T-cell (primary cell): Measurements from ENCODE around the gene CREB3L2. TPM values are rescaled to one million over a fixed set of nuclear protein-coding genes. Genes with fewer than 3 reads are reported as not detected.

Experiments
- ATAC-seq, 4 experiments: fragments of 200-7000 bp in 3 of 4; fragments of 150-1000 bp in 1 of 4; cut with Tn5 transposase; replicated peaks in 1 of 4; 1 replicate in 3 of 4; 2 replicates in 1 of 4; pipeline ENCODE4 v1.10.0; 2021; ENCODE audit warnings: moderate library complexity in 3 of 4, mild to moderate bottlenecking in 2 of 4, moderate number of reproducible peaks in 1 of 4
- CTCF ChIA-PET, 2 donors: fragments of 300-600 bp; sonication (Branson Sonifier 250); formaldehyde crosslinking; loops; one replicate each; lab custom pipeline; 2022; ENCODE audit warnings: antibody characterized with exemption in 2 of 2; lab: Charles Lee
- POLR2A ChIA-PET, 2 donors: fragments of 300-600 bp; sonication (Branson Sonifier 250); formaldehyde crosslinking; loops; one replicate each; lab custom pipeline; 2022; ENCODE audit warnings: antibody characterized with exemption in 2 of 2; lab: Charles Lee
- DNase-seq, 35 experiments: peaks; one replicate each; pipeline versions ENCODE4 v3.0.0 to v3.0.0-alpha.2; 2013 to 2023
- H3K27ac ChIP-seq: one replicate; pipeline ENCODE4 v1.5.1; 2013; ENCODE audit warnings: low read length
- H3K27me3 ChIP-seq, 2 experiments: replicated peaks in 1 of 2; 1 replicate in 1 of 2; 2 replicates in 1 of 2; pipeline versions ENCODE4 v1.6.1 to v1.7.0; 2013; ENCODE audit warnings: low read length in 1 of 2, mixed read lengths in 1 of 2; ENCODE audit not compliant: control insufficient read depth in 2 of 2, insufficient read depth in 2 of 2; ENCODE audit errors: extremely low read depth in 1 of 2
- H3K36me3 ChIP-seq, 2 donors: 1 replicate in 1 of 2; 2 replicates in 1 of 2; pipeline versions ENCODE4 v1.6.1 to v1.7.0; 2013; ENCODE audit warnings: low read length in 1 of 2; ENCODE audit not compliant: control insufficient read depth in 2 of 2, insufficient read depth in 1 of 2; ENCODE audit errors: extremely low read depth in 1 of 2
- H3K4me1 ChIP-seq, 2 experiments: 1 replicate in 1 of 2; 2 replicates in 1 of 2; pipeline versions ENCODE4 v1.6.1 to v1.7.0; 2013; ENCODE audit warnings: low read length in 2 of 2, mixed read lengths in 1 of 2; ENCODE audit not compliant: insufficient read depth in 2 of 2, control insufficient read depth in 1 of 2; ENCODE audit errors: extremely low read depth in 1 of 2
- H3K4me3 ChIP-seq, 2 donors: 1 replicate in 1 of 2; 2 replicates in 1 of 2; pipeline versions ENCODE4 v1.5.1 to v1.7.0; 2013; ENCODE audit warnings: mild to moderate bottlenecking in 2 of 2, low read length in 1 of 2, moderate library complexity in 1 of 2; ENCODE audit not compliant: control insufficient read depth in 1 of 2; ENCODE audit errors: extremely low read depth in 1 of 2
- H3K9me3 ChIP-seq: 2 replicates; pipeline ENCODE4 v1.7.0; 2013
- H3K27ac Mint-ChIP-seq, 2 donors: one replicate each; pipeline ENCODE4 v1.8.0; 2020 to 2021; ENCODE audit warnings: mild to moderate bottlenecking in 2 of 2, mixed read lengths in 2 of 2
- H3K27me3 Mint-ChIP-seq, 2 donors: one replicate each; pipeline ENCODE4 v1.8.0; 2021 to 2022; ENCODE audit warnings: mixed read lengths in 2 of 2
- H3K36me3 Mint-ChIP-seq: one replicate; pipeline ENCODE4 v1.8.0; 2021; ENCODE audit warnings: mixed read lengths
- H3K4me1 Mint-ChIP-seq, 3 donors: one replicate each; pipeline ENCODE4 v1.8.0; 2020 to 2022; ENCODE audit warnings: mixed read lengths in 3 of 3, mild to moderate bottlenecking in 1 of 3
- H3K4me3 Mint-ChIP-seq, 3 donors: one replicate each; pipeline ENCODE4 v1.8.0; 2020 to 2022; ENCODE audit warnings: mild to moderate bottlenecking in 3 of 3, mixed read lengths in 3 of 3, moderate library complexity in 3 of 3
- H3K9me3 Mint-ChIP-seq, 3 donors: one replicate each; pipeline ENCODE4 v1.8.0; 2020 to 2022; ENCODE audit warnings: mixed read lengths in 3 of 3
- WGBS: methylation state at CpG from one replicate; pipeline ENCODE4 v1.1.5; 2013; ENCODE audit warnings: missing lambda C conversion rate; ENCODE audit not compliant: insufficient coverage; 5-methylcytosine and 5-hydroxymethylcytosine counted together
- total RNA-seq, 35 experiments: library from RNA in 6 of 35; stranded (reverse) in 6 of 35; fragments of 120-200 nt in 1 of 35; gene quantifications; one replicate each; pipeline versions ENCODE4 v1.2.1 to v1.2.4 and lab custom pipeline; 2013 to 2026

The CREB3L2 gene
- total RNA-seq, 5 donors from 2014 or later (not counting 1 experiment from before 2014, with no cell fraction given), result 21.1 to 40.8 (median 28.9) TPM

DNA sequence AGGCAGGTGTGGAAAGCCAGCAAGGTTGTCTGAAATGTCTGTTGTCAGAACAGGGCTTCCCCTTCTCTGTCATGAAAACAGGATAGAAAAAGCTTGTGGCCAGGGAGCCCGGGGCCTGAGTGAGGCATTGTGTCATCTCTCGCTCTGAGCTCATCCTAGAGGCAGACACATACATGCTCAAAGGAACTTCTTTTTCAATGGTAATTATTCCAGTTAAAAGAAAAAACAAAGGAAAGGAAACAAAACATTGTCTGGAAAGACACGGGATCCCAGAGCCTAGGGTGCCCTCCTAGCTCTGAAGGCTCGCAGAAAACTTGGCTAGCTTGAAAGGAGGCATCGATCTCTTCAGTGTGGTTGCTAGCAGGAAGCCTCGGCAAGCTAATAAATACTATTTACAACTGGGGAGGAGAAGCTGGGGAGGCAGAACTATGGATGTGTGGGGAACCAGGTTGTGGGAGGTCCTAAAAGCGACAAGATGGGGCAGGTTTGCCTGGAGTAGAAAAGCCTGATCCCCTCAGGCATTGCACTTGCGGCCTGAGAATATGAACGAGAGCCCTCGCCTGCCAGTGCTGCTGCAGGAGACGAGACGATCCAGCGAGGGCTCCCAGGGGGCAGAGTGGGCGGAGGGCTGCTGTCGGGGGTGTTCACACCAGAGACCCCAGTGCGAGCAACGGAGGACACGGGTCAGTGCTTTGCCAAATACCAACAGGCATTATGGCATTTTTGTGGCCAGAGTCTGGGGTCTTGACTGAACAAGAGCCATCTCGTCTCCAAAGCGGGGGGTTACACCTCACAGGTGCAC is 122.3 kb downstream of the CREB3L2 start:
- no peak for ATAC-seq

DNA sequence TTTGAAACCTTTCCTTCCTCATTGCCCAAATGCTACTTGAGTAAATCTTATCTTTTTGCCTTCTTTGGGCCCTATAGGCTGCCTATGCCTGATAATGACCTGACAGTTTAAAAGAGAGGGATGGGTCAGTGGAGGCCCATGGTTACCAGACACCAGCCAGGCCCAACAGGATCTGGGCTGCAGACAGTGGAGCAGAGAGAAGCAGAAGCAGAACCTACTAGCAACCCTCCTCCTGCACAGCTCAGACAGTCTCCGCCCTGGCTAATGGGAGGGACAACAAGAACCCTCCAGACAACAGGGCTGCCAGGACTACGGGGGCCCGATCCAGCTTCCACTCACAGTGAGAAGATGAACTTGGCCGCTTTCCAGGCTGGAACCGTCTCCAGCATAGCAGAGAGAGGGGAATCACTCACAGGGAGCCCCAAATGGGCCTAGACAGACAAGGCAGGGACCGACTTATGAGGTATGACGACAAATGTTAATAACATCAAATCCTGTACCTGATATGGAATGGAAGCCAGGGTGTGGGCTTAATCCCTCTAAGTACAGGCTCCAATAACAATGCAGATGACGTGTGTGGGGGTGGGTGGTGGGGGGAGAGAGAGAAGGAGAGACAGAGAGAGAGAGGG is 123.4 kb downstream of the CREB3L2 start:
- no peak overlapping the region for H3K27ac ChIP-seq
- no CpG with 5 or more reads among the region's 8 CpGs for WGBS
- no peak overlapping the region for H3K27ac Mint-ChIP-seq
- H3K4me1 Mint-ChIP-seq, result no peaks in the 10 kb centered on the region
- no peaks in the 10 kb centered on the region for H3K27me3 ChIP-seq
- H3K4me3 ChIP-seq, result no peak overlapping the region
- DNase-seq, result no peak
- ChIA-PET POLR2A (no interaction called here), CTCF (no interaction called here)
- H3K4me1 ChIP-seq, result no peaks in the 10 kb centered on the region
- no peak overlapping the region for H3K4me3 Mint-ChIP-seq
- H3K9me3 ChIP-seq, result no peaks in the 10 kb centered on the region
- no peaks in the 10 kb centered on the region for H3K27me3 Mint-ChIP-seq
- H3K36me3 Mint-ChIP-seq, result peaks cover 85% of the 10 kb centered on the region
- no peaks in the 10 kb centered on the region for H3K9me3 Mint-ChIP-seq
- no peak for ATAC-seq
- H3K36me3 ChIP-seq, result peaks cover 5 to 53% of the 10 kb centered on the region in 2 donors

More for the DNA sequence above, 122.3 kb downstream of the CREB3L2 start:
- Histone ChIP-seq H3K27me3 (no peaks in the 10 kb centered on the region), H3K27ac (no peak overlapping the region), H3K9me3 (no peaks in the 10 kb centered on the region), H3K36me3 (peaks cover 5 to 60% of the 10 kb centered on the region in 2 donors), H3K4me1 (no peaks in the 10 kb centered on the region), H3K4me3 (no peak overlapping the region)
- Mint-ChIP-seq H3K27ac (no peak overlapping the region), H3K9me3 (no peaks in the 10 kb centered on the region), H3K36me3 (peaks cover 84% of the 10 kb centered on the region), H3K4me3 (no peak overlapping the region), H3K27me3 (no peaks in the 10 kb centered on the region), H3K4me1 (no peaks in the 10 kb centered on the region)
- POLR2A ChIA-PET, result no interaction called here
- 98% methylated on average over 17 of the region's 20 CpGs for WGBS
- CTCF ChIA-PET, result no interaction called here
- DNase-seq, result no peak

DNA sequence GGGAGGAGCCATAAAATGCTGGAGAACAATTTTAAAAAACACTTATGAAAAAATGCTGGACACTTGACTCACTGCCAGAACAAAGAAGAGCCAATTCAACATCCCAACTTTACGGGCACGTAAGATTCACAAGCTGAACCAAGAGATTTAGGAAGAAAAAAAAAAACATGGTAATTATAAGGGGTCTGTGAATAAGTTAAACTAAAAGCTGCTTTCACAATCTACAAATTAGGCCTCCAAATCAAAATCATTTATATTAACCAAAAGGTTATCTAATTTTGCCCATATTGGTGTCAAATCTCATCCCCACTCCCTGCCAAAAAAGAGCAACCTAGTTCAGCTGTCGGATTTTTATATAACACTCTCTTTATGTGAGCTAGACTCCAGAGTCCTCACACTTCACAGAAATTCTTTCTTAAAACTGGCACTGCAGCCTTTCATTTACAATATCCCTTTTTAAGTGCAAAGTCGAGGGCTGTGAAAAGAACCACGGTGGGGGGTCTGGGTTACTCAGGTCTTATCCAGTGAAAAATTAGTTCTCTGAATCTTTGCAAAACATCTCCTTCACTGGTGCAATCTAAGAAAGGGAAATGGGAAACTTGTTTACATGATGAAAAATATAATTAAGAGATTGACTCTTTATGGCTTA is 124.7 kb downstream of the CREB3L2 start:
- H3K4me3 ChIP-seq, result no peak overlapping the region
- no peak overlapping the region for H3K27ac ChIP-seq
- Mint-ChIP-seq H3K36me3 (peaks cover 84% of the 10 kb centered on the region), H3K9me3 (no peaks in the 10 kb centered on the region), H3K27me3 (no peaks in the 10 kb centered on the region), H3K27ac (no peak overlapping the region), H3K4me1 (no peaks in the 10 kb centered on the region), H3K4me3 (no peak overlapping the region)
- 100% methylated on average over 1 of the region's 5 CpGs for WGBS
- ChIA-PET CTCF (no interaction called here), POLR2A (no interaction called here)
- no peaks in the 10 kb centered on the region for H3K4me1 ChIP-seq
- H3K36me3 ChIP-seq, result peaks cover under 1 to 41% of the 10 kb centered on the region in 2 donors
- H3K9me3 ChIP-seq, result no peaks in the 10 kb centered on the region
- no peaks in the 10 kb centered on the region for H3K27me3 ChIP-seq
- DNase-seq, result no peak
- ATAC-seq, result no peak

- ChIA-PET CTCF (no interaction called here), POLR2A (interaction anchor here in 1 of 2 donors (0.5 kb wide), 1 partner anchor 26 kb away, joined by 9 read pairs; no protein-coding TSS in a partner anchor)
- H3K27ac ChIP-seq, result no peak overlapping the region
- no peaks in the 10 kb centered on the region for H3K27me3 ChIP-seq
- no peaks in the 10 kb centered on the region for H3K4me1 ChIP-seq
- 100% methylated on average over 1 of the region's 4 CpGs for WGBS
- Mint-ChIP-seq H3K4me3 (no peak overlapping the region), H3K9me3 (no peaks in the 10 kb centered on the region), H3K27ac (no peak overlapping the region), H3K27me3 (no peaks in the 10 kb centered on the region), H3K36me3 (peaks cover 81% of the 10 kb centered on the region), H3K4me1 (no peaks in the 10 kb centered on the region)
- no peak overlapping the region for H3K4me3 ChIP-seq
- no peak for ATAC-seq
- no peak for DNase-seq
- peaks cover 0 to 29% of the 10 kb centered on the region in 2 donors for H3K36me3 ChIP-seq
- H3K9me3 ChIP-seq, result no peaks in the 10 kb centered on the region
Measured at GRCh38 chr7:137875746-137876145, 126.1 kb downstream of the CREB3L2 start.

DNA sequence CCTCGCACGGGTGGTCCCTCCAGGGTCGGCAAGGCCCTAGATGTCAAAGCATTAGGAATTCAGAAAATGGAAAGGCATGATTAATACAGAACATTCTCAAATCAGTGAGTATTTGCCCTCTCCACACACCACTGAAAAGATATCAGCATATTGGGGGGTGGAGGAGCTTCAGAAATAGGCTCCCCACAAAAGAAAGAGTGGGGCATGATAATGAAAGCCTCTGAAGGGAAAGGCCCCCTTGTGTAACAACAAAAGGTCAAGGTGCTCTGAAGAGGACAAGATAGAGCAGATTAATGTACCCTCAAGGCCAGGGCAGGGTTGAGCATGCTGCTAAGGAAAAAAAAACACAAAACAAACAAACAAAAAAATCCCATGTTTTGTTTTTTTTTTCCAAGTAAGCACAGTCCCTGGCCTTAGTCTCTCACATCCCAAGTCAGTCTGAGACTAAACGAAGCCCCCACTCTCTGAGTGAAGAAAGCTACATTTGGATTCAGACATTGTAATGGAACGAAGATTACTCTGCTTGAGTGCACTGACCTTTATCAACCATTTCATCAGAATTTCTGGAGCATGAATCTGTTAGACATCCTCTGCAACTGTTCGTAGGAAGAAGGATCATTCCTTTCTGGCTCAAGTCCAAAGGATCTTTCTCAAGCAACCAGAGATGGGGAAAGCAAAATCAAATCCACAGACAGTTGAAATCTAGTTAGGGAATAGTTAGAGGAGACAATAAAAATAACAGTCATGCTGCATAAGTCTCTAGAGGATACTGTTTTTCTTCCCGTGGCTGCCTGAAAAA is 127.7 kb downstream of the CREB3L2 start:
- Mint-ChIP-seq H3K27me3 (no peaks in the 10 kb centered on the region), H3K4me1 (no peaks in the 10 kb centered on the region), H3K27ac (no peak overlapping the region), H3K9me3 (no peaks in the 10 kb centered on the region), H3K36me3 (peaks cover 74% of the 10 kb centered on the region), H3K4me3 (no peak overlapping the region)
- ChIA-PET CTCF (interaction anchor here (0.7 to 1.2 kb wide), 2 partner anchors 27 to 34 kb away, joined by 3 to 4 read pairs; no protein-coding TSS in a partner anchor), POLR2A (no interaction called here)
- DNase-seq (no peak), ATAC-seq (no peak)
- Histone ChIP-seq H3K4me3 (no peak overlapping the region), H3K9me3 (no peaks in the 10 kb centered on the region), H3K4me1 (no peaks in the 10 kb centered on the region), H3K27me3 (no peaks in the 10 kb centered on the region), H3K27ac (no peak overlapping the region), H3K36me3 (peaks cover 0 to 14% of the 10 kb centered on the region in 2 donors)
- WGBS, result 80% methylated on average over 1 of the region's 7 CpGs

- ChIA-PET CTCF (interaction anchor here in 1 of 2 donors (1.2 kb wide), 1 partner anchor 28 kb away, joined by 3 read pairs; no protein-coding TSS in a partner anchor), POLR2A (no interaction called here)
- Mint-ChIP-seq H3K9me3 (peaks cover 0 to under 1% (median 0%) of the 10 kb centered on the region in 3 donors), H3K36me3 (peaks cover 70% of the 10 kb centered on the region), H3K27ac (no peak overlapping the region), H3K4me3 (no peak overlapping the region), H3K27me3 (no peaks in the 10 kb centered on the region), H3K4me1 (no peaks in the 10 kb centered on the region)
- no peak for DNase-seq
- Histone ChIP-seq H3K9me3 (no peaks in the 10 kb centered on the region), H3K36me3 (peaks cover 0 to 9% of the 10 kb centered on the region in 2 donors), H3K4me1 (no peaks in the 10 kb centered on the region), H3K27ac (no peak overlapping the region), H3K27me3 (no peaks in the 10 kb centered on the region), H3K4me3 (no peak overlapping the region)
- no peak for ATAC-seq
- 82% methylated on average over 3 of the region's 3 CpGs for WGBS
Measured at GRCh38 chr7:137873524-137873923, 128.4 kb downstream of the CREB3L2 start.
